ENCODE measurements around the gene SREBF2.

GRCh38 chr22:41935509-41935908 is 102.6 kb downstream of the SREBF2 start:
- TF ChIP-seq EZH2phosphoT487 (IDR thresholded peaks at IDR 0.05; ENCODE audit: borderline replicate concordance) (no peak), CTCF (conservative IDR thresholded peaks at IDR 0.05; ENCODE audit: low read length) (no peak)

All from Loucy (cell line).